HG03575 (cell line): ENCODE results near the gene ALPL.
"Not testable (repeated sequence)": the region's sequence is repeated elsewhere in the genome, so short reads cannot be mapped to it uniquely, and the experiment has no call there.

Experiments
- ATAC-seq: cut with Tn5 transposase; IDR thresholded peaks from one replicate; pipeline ENCODE4 v1.9.1; 2021; ENCODE audit not compliant: unreplicated experiment, insufficient number of reproducible peaks, low FRiP score; ENCODE audit errors: extremely low read depth

ALPL gene

GRCh38 chr1:21509351-21510112, at the start of gene ALPL:
Gene ALPL (plus strand): TSS chr1:21509423. CDS start chr1:21554082, 44,659 bp downstream.
- ATAC-seq = no peak

- not testable (repeated sequence) for ATAC-seq
Measured at GRCh38 chr1:21465127-21465526, 44.1 kb upstream of the ALPL start.

DNA sequence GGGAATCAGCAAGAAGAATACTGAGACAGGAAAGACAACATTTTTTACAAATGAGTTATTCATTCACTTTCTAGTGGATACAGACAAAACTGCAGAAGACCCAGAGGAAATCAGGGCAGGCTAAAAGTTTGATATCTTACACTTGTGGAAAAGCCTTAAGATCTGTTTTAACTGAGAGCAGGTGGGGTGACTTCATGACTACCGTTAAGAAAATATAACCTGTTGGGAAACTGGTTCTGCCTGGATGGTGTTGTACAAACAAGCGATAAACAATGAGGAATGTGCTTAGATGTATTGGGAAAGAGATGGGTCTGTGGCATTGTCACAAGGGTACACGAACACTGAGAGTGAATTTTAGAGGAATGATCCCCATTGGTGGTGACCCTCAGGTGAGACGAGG, 41.3 kb upstream of the ALPL start:
- ATAC-seq = not testable (repeated sequence)

DNA sequence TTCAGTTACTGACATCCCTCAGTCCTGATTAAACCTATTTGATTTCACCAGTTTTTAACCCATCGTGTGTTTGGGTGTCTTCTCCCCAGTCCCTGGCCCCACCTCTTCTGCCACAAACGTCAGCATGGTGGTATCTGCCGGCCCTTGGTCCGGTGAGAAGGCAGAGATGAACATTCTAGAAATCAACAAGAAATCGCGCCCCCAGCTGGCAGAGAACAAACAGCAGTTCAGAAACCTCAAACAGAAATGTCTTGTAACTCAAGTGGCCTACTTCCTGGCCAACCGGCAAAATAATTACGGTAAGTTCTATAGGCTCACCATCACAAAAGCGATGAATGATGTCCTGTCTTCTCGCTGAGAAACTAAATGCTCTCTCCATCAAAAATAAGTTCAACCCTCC, 40.6 kb upstream of the ALPL start:
- ATAC-seq = no peak

GRCh38 chr1:21469581-21469980, 39.6 kb upstream of the ALPL start:
- no peak for ATAC-seq

GRCh38 chr1:21472861-21473260, 36.4 kb upstream of the ALPL start:
- no peak for ATAC-seq

GRCh38 chr1:21478356-21478755, 30.9 kb upstream of the ALPL start:
- no peak for ATAC-seq

- ATAC-seq = not testable (repeated sequence)
Measured at GRCh38 chr1:21483881-21484280, 25.3 kb upstream of the ALPL start.

- no peak for ATAC-seq
Measured at GRCh38 chr1:21489146-21489545, 20.1 kb upstream of the ALPL start.

DNA sequence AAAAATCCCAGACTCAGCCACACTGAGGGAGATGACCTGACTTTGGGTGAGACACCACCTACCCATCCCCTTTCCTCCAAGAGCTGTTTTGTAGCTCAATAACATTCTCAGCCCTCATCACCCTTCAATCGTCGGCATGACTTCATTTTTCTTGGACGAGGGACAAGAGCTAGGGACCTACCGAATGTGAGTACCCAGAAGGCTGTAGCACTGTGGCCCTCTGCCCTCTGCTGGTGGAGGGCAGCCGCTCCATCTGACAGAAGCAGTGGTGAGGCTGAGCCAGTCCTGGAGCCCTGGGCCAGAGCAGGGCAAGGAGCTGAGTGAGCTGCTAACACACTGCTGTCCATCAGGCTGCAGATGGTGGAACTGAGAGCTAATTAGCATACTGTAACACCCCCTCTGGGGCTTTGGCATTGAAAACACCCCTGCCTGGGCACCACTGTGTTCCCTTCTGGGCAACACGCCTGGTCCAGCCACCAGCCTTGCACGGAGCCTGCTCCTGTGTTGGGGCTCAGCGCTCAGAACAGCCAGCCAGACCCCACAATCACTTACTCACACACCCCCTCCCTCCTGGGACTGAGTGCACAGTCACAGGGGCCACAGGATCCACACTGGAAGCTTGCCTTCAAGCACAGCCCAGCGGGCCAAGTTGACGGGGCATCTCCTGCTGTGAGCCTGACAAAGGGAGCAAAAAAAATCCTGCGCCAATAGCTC, 18.3 kb upstream of the ALPL start:
- ATAC-seq = no peak

DNA sequence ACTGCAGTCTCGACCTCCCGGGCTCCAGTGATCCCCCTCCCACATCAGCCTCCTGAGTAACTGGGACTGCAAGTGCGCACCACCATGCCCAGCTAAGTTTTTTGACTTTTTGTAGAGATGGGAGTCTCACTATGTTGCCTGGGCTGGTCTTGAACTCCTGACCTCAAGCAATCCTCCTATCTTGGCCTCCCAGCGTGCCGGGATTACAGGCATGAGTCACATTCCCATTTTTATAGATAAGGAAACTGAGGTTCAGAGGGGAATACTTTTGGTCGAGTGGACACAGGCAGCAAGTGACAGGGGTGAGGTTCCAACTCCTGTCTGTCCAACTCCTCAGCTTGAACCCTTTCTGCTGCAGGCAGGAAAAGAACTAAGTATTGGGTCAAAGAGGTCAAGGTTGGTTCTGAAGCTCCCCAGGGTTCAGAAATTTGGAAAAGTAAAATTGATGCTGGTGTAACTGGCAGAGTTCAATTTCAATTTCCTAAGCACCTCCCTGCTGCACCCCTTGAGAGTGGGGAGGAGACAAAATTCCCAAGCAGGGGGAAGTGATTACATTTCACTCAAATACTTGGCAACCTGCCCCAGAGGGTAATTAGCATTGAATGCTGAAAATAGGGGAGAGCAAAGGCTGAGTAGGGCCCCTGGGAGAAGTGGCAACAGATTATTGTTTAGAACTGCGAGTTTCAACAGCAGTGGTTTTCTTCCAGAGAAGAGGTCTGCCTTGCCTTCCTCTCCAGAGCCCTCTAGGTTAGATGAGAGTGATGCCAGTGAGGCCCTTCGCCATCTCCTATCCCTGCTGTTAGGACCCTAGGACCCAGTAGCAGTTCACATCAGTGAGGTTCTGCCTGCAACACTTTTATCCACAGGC, 17.5 kb upstream of the ALPL start:
- ATAC-seq = no peak

DNA sequence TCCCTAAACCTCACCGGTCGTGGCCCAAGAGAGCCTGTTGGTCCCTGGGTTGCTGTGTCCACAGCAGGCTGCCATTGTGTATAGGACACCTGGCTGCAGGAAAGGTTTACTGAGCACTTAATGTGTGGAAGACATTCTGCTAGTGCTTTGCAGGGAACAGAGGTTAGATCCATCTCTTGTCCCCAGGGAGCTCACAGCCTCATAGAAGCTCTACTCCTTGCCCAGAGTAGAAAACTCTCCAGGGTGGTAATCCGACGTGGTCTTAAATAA, 16.9 kb upstream of the ALPL start:
- no peak for ATAC-seq

DNA sequence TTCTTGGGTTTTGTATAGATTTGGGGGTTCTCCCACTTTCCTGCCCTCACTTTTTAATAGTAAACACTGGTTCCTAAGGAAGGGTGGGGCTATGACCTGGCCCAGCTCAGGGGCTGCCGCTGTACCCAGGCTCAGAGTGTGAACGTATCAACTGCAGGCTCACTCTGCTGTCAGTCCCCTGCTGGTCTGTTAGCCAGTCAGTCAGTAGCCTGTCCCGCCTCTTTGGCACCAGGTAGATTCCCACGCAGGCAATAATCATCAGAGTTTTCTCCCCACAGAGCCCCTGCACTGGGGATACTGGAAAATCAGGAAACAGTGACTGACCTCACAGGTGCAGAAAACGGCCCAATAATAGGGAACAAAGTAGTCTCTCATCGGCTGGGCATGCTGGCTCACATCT, 15.0 kb upstream of the ALPL start:
- ATAC-seq = no peak

- ATAC-seq = no peak
Measured at GRCh38 chr1:21495225-21495820, 13.9 kb upstream of the ALPL start.

GRCh38 chr1:21496063-21496462, 13.2 kb upstream of the ALPL start:
- ATAC-seq = no peak

- ATAC-seq = no peak
Measured at GRCh38 chr1:21496886-21497285, 12.3 kb upstream of the ALPL start.

DNA sequence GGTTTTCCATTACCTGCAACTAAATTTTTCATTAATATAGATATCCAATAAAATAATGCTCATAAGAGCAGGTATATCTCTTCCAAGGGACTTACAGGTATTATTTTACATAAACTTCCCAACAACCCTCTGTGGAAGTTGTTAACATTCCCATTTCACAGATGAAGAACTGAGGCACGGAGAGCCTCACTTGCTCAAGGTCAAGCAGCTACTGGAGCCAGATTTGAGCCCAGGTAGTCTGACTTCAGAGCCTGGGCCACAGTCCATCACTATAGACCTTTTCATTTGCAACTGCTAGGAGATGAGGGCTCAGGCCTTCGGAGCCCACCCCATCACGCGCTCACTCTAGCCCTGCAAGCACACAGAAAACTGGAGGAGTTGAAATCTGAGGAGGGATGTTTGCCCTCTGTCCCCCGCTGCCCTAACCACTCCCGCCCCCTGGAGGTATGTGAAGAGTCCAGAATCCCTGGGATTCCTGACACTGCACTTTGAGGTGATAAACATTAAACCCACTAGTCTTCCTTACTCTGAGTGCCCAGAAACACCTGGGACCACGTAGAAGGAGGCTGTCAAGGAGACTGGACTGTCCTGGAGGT, 11.7 kb upstream of the ALPL start:
- no peak for ATAC-seq

- no peak for ATAC-seq
Measured at GRCh38 chr1:21499283-21499950, 9.8 kb upstream of the ALPL start.
